Vagina (tissue), 2 donors: ENCODE data around the gene PLCE1. TPM values are rescaled to one million over a fixed set of nuclear protein-coding genes. Genes with fewer than 3 reads are reported as not detected.

ENCODE experiments used
- DNase-seq, 2 donors: peaks; one replicate each; pipeline ENCODE4 v3.0.0-alpha.2; 2017; ENCODE audit errors: extremely low spot score in 2 of 2
- H3K27ac ChIP-seq: fragments of 200-600 bp; sonication (generic); one replicate; pipeline ENCODE4 v1.5.1; 2019
- H3K27me3 ChIP-seq: fragments of 200-600 bp; sonication (generic); one replicate; pipeline ENCODE4 v1.5.1; 2019
- H3K36me3 ChIP-seq, 2 donors: fragments of 200-600 bp; sonication (generic); one replicate each; pipeline ENCODE4 v1.5.1; 2017 to 2019
- H3K4me1 ChIP-seq: fragments of 200-600 bp; sonication (generic); one replicate; pipeline ENCODE4 v1.5.1; 2019
- H3K4me3 ChIP-seq, 2 donors: fragments of 200-600 bp; sonication (generic); 1 replicate in 1 of 2; 2 replicates in 1 of 2; pipeline ENCODE4 v1.5.1; 2016 to 2019
- H3K9me3 ChIP-seq: fragments of 200-600 bp; sonication (generic); one replicate; pipeline ENCODE4 v1.5.1; 2019
- POLR2A ChIP-seq, 2 donors: fragments of 450-650 bp; IDR thresholded peaks; one replicate each; pipeline ENCODE4 v1.6.1; 2017; ENCODE audit warnings: antibody characterized with exemption in 2 of 2, mild to moderate bottlenecking in 2 of 2, moderate library complexity in 2 of 2
- POLR2AphosphoS5 ChIP-seq, 2 donors: sonication (generic); formaldehyde crosslinking; IDR thresholded peaks; one replicate each; pipeline ENCODE4 v1.9.0; 2017; ENCODE audit warnings: antibody characterized with exemption in 2 of 2, mild to moderate bottlenecking in 2 of 2, low read depth in 1 of 2; ENCODE audit not compliant: insufficient read depth in 1 of 2
- intact Hi-C: fragments of 100-400 bp; cut with DNase I; formaldehyde crosslinking; loops from one replicate; pipeline ENCODE4 v1.15.1; 2023
- total RNA-seq: library from RNA; depleted of rRNA; stranded (reverse); fragments of >200 nt; gene quantifications from one replicate; pipeline ENCODE4 v1.2.3, GENCODE V29; 2016
- TF ChIP-seq, protein P1 (sequence below), 3 experiments: fragments of 450-650 bp in 2 of 3; fragments of 200-600 bp in 1 of 3; sonication (generic) in 1 of 3; IDR thresholded peaks; one replicate each; pipeline ENCODE4 v1.5.1; 2017 to 2019; ENCODE audit warnings: antibody characterized with exemption in 3 of 3, mild to moderate bottlenecking in 2 of 3, moderate library complexity in 2 of 3

The PLCE1 gene
- total RNA-seq, 1 donor from 2014 or later: 13.0 TPM

DNA sequence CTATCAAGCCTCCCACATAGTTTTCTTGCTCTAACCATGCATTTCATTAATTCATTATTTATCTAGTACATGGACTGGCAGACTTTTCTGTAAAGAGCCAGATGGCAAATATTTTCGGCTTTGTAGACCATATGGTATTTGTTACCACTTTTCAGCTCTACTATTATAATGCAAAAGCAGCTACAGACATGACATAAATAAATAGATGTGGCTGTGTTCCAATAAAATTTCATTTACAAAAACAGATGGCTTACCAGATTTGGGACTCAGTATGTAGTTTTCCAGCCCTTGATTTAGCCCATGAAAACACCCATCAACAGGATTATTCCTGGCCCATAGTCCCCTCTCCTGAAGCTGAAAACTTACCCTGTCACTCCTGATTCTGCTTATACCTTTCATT is 32.1 kb downstream of the PLCE1 start:
- intact Hi-C loops: no loop called here
- H3K36me3 ChIP-seq: no peaks in the 10 kb centered on the region
- H3K27ac ChIP-seq: no peak overlapping the region
- no peaks in the 10 kb centered on the region for H3K27me3 ChIP-seq
- H3K4me1 ChIP-seq: no peaks in the 10 kb centered on the region
- no peak overlapping the region for H3K4me3 ChIP-seq
- DNase-seq: no peak
- peaks cover 7% of the 10 kb centered on the region for H3K9me3 ChIP-seq
- TF ChIP-seq, protein P1, sequence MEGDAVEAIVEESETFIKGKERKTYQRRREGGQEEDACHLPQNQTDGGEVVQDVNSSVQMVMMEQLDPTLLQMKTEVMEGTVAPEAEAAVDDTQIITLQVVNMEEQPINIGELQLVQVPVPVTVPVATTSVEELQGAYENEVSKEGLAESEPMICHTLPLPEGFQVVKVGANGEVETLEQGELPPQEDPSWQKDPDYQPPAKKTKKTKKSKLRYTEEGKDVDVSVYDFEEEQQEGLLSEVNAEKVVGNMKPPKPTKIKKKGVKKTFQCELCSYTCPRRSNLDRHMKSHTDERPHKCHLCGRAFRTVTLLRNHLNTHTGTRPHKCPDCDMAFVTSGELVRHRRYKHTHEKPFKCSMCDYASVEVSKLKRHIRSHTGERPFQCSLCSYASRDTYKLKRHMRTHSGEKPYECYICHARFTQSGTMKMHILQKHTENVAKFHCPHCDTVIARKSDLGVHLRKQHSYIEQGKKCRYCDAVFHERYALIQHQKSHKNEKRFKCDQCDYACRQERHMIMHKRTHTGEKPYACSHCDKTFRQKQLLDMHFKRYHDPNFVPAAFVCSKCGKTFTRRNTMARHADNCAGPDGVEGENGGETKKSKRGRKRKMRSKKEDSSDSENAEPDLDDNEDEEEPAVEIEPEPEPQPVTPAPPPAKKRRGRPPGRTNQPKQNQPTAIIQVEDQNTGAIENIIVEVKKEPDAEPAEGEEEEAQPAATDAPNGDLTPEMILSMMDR (IDR thresholded peaks at IDR 0.05): no peak
- TF ChIP-seq POLR2AphosphoS5 (IDR thresholded peaks at IDR 0.05; ENCODE audit: insufficient read depth in 1 of 2, low read depth in 1 of 2) (no peak), POLR2A (IDR thresholded peaks at IDR 0.05) (no peak)

DNA sequence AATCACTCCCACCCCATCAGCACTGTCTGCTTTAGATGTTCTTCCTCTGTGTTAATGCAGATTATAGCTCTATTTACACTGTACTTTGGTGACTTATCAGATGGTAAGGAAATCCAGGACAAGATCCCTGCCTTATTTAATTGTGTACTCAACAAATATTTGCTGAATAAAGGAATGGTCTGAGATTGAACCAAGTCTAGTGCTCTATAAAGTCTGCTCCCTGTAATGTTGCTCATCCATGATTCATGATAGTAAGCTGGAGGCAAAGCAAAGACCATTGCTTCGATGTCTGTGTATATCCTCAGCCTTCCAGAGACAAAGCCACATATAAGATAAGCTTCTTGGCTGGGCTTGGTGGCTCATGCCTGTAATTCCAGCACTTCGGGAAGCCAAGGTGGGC is 33.5 kb downstream of the PLCE1 start:
- intact Hi-C loops: no loop called here
- H3K27ac ChIP-seq: no peak overlapping the region
- no peaks in the 10 kb centered on the region for H3K36me3 ChIP-seq
- H3K4me3 ChIP-seq: no peak overlapping the region
- H3K4me1 ChIP-seq: no peaks in the 10 kb centered on the region
- peaks cover 7% of the 10 kb centered on the region for H3K9me3 ChIP-seq
- TF ChIP-seq POLR2AphosphoS5 (IDR thresholded peaks at IDR 0.05; ENCODE audit: insufficient read depth in 1 of 2, low read depth in 1 of 2): no peak
- TF ChIP-seq, protein P1 (IDR thresholded peaks at IDR 0.05): no peak
- no peak for TF ChIP-seq POLR2A (IDR thresholded peaks at IDR 0.05)
- DNase-seq: no peak
- H3K27me3 ChIP-seq: no peaks in the 10 kb centered on the region

DNA sequence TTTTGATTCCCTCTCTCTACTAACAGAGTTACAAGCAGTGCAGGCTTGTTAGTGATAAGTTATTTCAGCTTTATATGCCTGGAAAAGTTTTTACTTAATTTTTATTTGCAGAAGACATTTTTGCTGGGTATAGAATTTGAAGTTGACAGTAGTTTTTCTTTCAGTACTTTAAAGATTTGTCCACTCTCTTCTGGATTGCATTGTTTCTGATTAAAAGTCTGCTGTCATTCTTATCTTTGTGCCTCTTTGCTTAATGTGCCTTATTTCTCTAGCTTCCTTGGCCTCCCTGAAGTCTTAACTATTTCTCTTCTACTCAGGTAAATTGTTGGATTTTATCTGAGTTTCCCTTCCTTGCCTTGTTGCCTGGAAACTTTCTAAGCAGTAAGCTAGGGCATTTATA is 36.2 kb downstream of the PLCE1 start:
- no peak for DNase-seq
- intact Hi-C loops: no loop called here
- no peaks in the 10 kb centered on the region for H3K27me3 ChIP-seq
- H3K4me3 ChIP-seq: no peak overlapping the region
- H3K36me3 ChIP-seq: no peaks in the 10 kb centered on the region
- no peak overlapping the region for H3K27ac ChIP-seq
- peaks cover 7% of the 10 kb centered on the region for H3K9me3 ChIP-seq
- no peaks in the 10 kb centered on the region for H3K4me1 ChIP-seq
- no peak for TF ChIP-seq POLR2A (IDR thresholded peaks at IDR 0.05)
- TF ChIP-seq, protein P1 (IDR thresholded peaks at IDR 0.05): no peak
- TF ChIP-seq POLR2AphosphoS5 (IDR thresholded peaks at IDR 0.05; ENCODE audit: insufficient read depth in 1 of 2, low read depth in 1 of 2): no peak

DNA sequence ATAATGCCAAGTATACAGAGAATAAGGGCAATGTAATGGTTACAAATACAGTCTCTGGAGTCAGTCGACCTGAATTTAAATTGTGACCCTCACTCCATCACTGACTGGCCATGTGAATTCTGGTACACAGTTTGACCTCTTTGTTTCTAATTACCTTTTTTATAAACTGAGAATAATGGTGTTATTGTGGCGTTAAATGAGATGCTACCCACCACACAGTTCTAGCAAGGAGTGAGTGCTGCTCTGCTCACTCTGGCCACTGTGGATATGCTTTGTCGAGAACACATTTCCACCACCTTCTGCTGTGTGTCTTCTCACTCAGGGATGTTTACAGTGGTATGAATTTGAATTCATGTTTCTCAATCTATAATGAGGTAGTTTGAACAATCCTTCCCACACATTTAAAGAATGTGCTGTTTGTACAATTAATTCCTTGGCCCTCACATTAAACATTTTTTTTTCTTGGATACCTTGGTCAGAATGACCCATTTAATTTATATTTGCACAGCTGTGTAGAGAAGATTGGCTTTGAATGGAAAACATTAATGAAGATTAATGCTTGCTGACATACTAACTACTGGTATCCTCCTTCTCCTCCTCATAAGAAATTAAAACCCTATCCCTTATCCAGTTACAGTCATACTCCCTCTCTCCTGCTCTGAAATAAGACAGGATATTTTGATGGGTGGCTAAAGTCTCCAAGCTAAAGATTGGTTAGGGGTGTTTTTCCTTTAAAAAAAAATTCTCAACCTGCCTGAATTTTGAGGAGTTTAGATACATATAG is 42.4 kb downstream of the PLCE1 start:
- Histone ChIP-seq H3K36me3 (no peaks in the 10 kb centered on the region), H3K27ac (no peak overlapping the region), H3K4me1 (peaks cover 1% of the 10 kb centered on the region), H3K4me3 (no peak overlapping the region), H3K9me3 (no peaks in the 10 kb centered on the region), H3K27me3 (no peaks in the 10 kb centered on the region)
- intact Hi-C loops: no loop called here
- TF ChIP-seq, protein P1 (IDR thresholded peaks at IDR 0.05): no peak
- TF ChIP-seq POLR2A (IDR thresholded peaks at IDR 0.05) (no peak), POLR2AphosphoS5 (IDR thresholded peaks at IDR 0.05; ENCODE audit: insufficient read depth in 1 of 2, low read depth in 1 of 2) (no peak)
- no peak for DNase-seq

DNA sequence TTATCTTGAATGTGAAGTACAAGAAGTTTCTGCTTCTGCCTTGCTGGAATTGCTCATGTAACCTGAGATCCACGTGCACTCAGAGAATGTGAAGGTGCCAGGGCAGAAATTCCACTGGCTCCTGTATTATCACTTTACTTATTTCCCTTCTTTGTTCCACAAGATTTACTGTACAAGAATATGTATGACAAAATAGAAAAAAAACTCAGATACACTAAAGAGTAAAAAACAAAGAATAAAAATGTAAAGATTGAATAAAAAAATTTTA is 43.0 kb downstream of the PLCE1 start:
- Histone ChIP-seq H3K27ac (no peak overlapping the region), H3K27me3 (no peaks in the 10 kb centered on the region), H3K4me1 (peaks cover 6% of the 10 kb centered on the region), H3K36me3 (no peaks in the 10 kb centered on the region), H3K4me3 (no peak overlapping the region), H3K9me3 (no peaks in the 10 kb centered on the region)
- TF ChIP-seq POLR2A (IDR thresholded peaks at IDR 0.05) (no peak), POLR2AphosphoS5 (IDR thresholded peaks at IDR 0.05; ENCODE audit: insufficient read depth in 1 of 2, low read depth in 1 of 2) (no peak)
- TF ChIP-seq, protein P1 (IDR thresholded peaks at IDR 0.05): no peak
- no peak for DNase-seq
- intact Hi-C loops: no loop called here
